ENCODE data around the gene ACAT2.

DNA sequence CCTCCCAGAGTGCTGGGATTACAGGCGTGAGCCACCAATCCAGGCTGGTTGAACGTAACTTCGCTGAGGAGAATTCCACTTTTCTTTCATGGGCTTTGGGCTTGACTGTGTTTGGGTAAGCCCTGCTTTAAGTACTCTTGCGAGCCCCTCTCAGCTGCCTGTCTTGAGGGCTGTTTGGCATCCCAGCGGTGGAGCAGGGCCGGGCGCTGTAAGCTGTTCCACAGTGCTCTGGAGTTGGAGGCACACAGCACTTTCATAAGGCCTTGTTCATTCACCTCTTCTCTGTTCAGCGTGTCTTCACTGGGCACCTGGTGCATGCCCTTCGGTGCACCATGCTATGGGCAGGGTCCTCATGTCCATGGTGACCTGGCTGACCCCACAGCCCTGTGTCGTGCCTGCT lies 59.9 kb downstream of the ACAT2 start:
- no peak for TF ChIP-seq POLR2A (IDR thresholded peaks at IDR 0.05)
- TF ChIP-seq, protein P1, sequence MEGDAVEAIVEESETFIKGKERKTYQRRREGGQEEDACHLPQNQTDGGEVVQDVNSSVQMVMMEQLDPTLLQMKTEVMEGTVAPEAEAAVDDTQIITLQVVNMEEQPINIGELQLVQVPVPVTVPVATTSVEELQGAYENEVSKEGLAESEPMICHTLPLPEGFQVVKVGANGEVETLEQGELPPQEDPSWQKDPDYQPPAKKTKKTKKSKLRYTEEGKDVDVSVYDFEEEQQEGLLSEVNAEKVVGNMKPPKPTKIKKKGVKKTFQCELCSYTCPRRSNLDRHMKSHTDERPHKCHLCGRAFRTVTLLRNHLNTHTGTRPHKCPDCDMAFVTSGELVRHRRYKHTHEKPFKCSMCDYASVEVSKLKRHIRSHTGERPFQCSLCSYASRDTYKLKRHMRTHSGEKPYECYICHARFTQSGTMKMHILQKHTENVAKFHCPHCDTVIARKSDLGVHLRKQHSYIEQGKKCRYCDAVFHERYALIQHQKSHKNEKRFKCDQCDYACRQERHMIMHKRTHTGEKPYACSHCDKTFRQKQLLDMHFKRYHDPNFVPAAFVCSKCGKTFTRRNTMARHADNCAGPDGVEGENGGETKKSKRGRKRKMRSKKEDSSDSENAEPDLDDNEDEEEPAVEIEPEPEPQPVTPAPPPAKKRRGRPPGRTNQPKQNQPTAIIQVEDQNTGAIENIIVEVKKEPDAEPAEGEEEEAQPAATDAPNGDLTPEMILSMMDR (IDR thresholded peaks at IDR 0.05), result no peak
